H9 (cell line): ENCODE measurements around the gene JARID2. TPM values are rescaled to one million over a fixed set of nuclear protein-coding genes. Genes with fewer than 3 reads are reported as not detected.

Source experiments
- DNase-seq: peaks from one replicate; pipeline ENCODE4 v3.0.0-alpha.2; 2017
- H2AFZ ChIP-seq: one replicate; pipeline ENCODE4 v1.6.1; 2013; ENCODE audit warnings: mild to moderate bottlenecking, low read length, control low read depth, moderate library complexity
- H2AK5ac ChIP-seq: 2 replicates; pipeline ENCODE4 v1.6.1; 2013; ENCODE audit warnings: low read length, control low read depth, mixed read lengths; ENCODE audit not compliant: insufficient read length
- H2BK120ac ChIP-seq: one replicate; pipeline ENCODE4 v1.6.1; 2013; ENCODE audit warnings: low read depth, mild to moderate bottlenecking, low read length, control low read depth, inconsistent platforms; ENCODE audit not compliant: poor library complexity, severe bottlenecking
- H2BK12ac ChIP-seq: 2 replicates; pipeline ENCODE4 v1.6.1; 2013; ENCODE audit warnings: low read length, control low read depth, mixed read lengths, low read depth; ENCODE audit not compliant: insufficient read length
- H2BK15ac ChIP-seq: 2 replicates; pipeline ENCODE4 v1.6.1; 2013; ENCODE audit warnings: low read depth, low read length, control low read depth
- H2BK20ac ChIP-seq: one replicate; pipeline ENCODE4 v1.6.1; 2013; ENCODE audit warnings: low read depth, mild to moderate bottlenecking, low read length, control low read depth, inconsistent platforms; ENCODE audit not compliant: poor library complexity, severe bottlenecking
- H2BK5ac ChIP-seq: 2 replicates; pipeline ENCODE4 v1.6.1; 2013; ENCODE audit warnings: low read length, control low read depth, mixed read lengths; ENCODE audit not compliant: insufficient read length
- H3K14ac ChIP-seq: 2 replicates; pipeline ENCODE4 v1.6.1; 2013; ENCODE audit warnings: low read length, control low read depth; ENCODE audit not compliant: insufficient read depth
- H3K18ac ChIP-seq: 2 replicates; pipeline ENCODE4 v1.6.1; 2013; ENCODE audit warnings: low read depth, mild to moderate bottlenecking, mixed read lengths, low read length, control low read depth; ENCODE audit not compliant: insufficient read length
- H3K23ac ChIP-seq: 2 replicates; pipeline ENCODE4 v1.6.1; 2013; ENCODE audit warnings: low read length, control low read depth, mixed read lengths, low read depth; ENCODE audit not compliant: insufficient read length
- H3K23me2 ChIP-seq: 2 replicates; pipeline ENCODE4 v1.6.1; 2013; ENCODE audit warnings: low read depth, mild to moderate bottlenecking, mixed read lengths, low read length, control low read depth; ENCODE audit not compliant: insufficient read length, poor library complexity, severe bottlenecking
- H3K27ac ChIP-seq: 2 replicates; pipeline ENCODE4 v1.5.1; 2013; ENCODE audit warnings: low read length, control low read depth, mixed read lengths, low read depth; ENCODE audit not compliant: insufficient read length
- H3K27me3 ChIP-seq: 2 replicates; pipeline ENCODE4 v1.6.1; 2013; ENCODE audit warnings: low read length, control low read depth, inconsistent platforms; ENCODE audit not compliant: insufficient read depth
- H3K4ac ChIP-seq: 2 replicates; pipeline ENCODE4 v1.6.1; 2013; ENCODE audit warnings: low read depth, mild to moderate bottlenecking, control low read depth, inconsistent platforms, low read length, moderate library complexity
- H3K4me1 ChIP-seq: 2 replicates; pipeline ENCODE4 v1.6.1; 2013; ENCODE audit warnings: low read length, control low read depth, inconsistent platforms; ENCODE audit not compliant: insufficient read depth
- H3K4me2 ChIP-seq: 2 replicates; pipeline ENCODE4 v1.6.1; 2013; ENCODE audit warnings: low read length, control low read depth, mixed read lengths; ENCODE audit not compliant: insufficient read length, insufficient read depth
- H3K56ac ChIP-seq: 2 replicates; pipeline ENCODE4 v1.6.1; 2013; ENCODE audit warnings: low read depth, mild to moderate bottlenecking, mixed read lengths, low read length, control low read depth; ENCODE audit not compliant: insufficient read length
- H3K79me1 ChIP-seq: 2 replicates; pipeline ENCODE4 v1.6.1; 2013; ENCODE audit warnings: low read depth, mild to moderate bottlenecking, moderate library complexity, low read length, control low read depth, inconsistent platforms; ENCODE audit not compliant: insufficient read depth, poor library complexity, severe bottlenecking
- H3K79me2 ChIP-seq: 2 replicates; pipeline ENCODE4 v1.6.1; 2013; ENCODE audit warnings: low read length, control low read depth, inconsistent platforms; ENCODE audit not compliant: insufficient read depth
- H3K9ac ChIP-seq: 2 replicates; pipeline ENCODE4 v1.6.1; 2013; ENCODE audit warnings: low read length, control low read depth, mixed read lengths; ENCODE audit not compliant: insufficient read length; ENCODE audit errors: extremely low read depth
- H3K9me3 ChIP-seq: one replicate; pipeline ENCODE4 v1.6.1; 2013; ENCODE audit warnings: low read depth, low read length, inconsistent platforms; ENCODE audit not compliant: control insufficient read depth
- H3T11ph ChIP-seq: one replicate; pipeline ENCODE4 v1.6.1; 2013; ENCODE audit warnings: mild to moderate bottlenecking, low read length, control low read depth, inconsistent platforms
- H4K20me1 ChIP-seq: one replicate; pipeline ENCODE4 v1.6.1; 2013; ENCODE audit not compliant: control insufficient read depth, insufficient read length, insufficient read depth
- H4K5ac ChIP-seq: 2 replicates; pipeline ENCODE4 v1.6.1; 2013; ENCODE audit warnings: low read depth, mild to moderate bottlenecking, mixed read lengths, low read length, control low read depth; ENCODE audit not compliant: insufficient read length
- H4K8ac ChIP-seq: replicated peaks from 2 replicates; pipeline ENCODE4 v1.6.1; 2013; ENCODE audit warnings: low read length, control low read depth, mixed read lengths, low read depth; ENCODE audit not compliant: insufficient read length
- H4K91ac ChIP-seq: 2 replicates; pipeline ENCODE4 v1.6.1; 2013; ENCODE audit warnings: low read depth, mild to moderate bottlenecking, moderate library complexity, mixed read lengths, low read length, control low read depth; ENCODE audit not compliant: insufficient read length
- H3K27ac Mint-ChIP-seq, 3 experiments: 2 replicates in 2 of 3; 3 replicates in 1 of 3; pipeline ENCODE4 v1.8.0; 2020 to 2021; ENCODE audit warnings: mixed read lengths in 3 of 3, mild to moderate bottlenecking in 1 of 3, moderate library complexity in 1 of 3
- H3K27me3 Mint-ChIP-seq: 2 replicates; pipeline ENCODE4 v1.8.0; 2021; ENCODE audit warnings: low read depth, mild to moderate bottlenecking, moderate library complexity, mixed read lengths
- H3K36me3 Mint-ChIP-seq, 3 experiments: 2 replicates in 2 of 3; 3 replicates in 1 of 3; pipeline ENCODE4 v1.8.0; 2020 to 2021; ENCODE audit warnings: low read depth in 3 of 3, mixed read lengths in 3 of 3; ENCODE audit not compliant: insufficient read depth in 1 of 3
- H3K4me1 Mint-ChIP-seq, 2 experiments: 2 replicates each; pipeline ENCODE4 v1.8.0; 2020; ENCODE audit warnings: mixed read lengths in 2 of 2
- H3K4me3 Mint-ChIP-seq, 2 experiments: 2 replicates in 1 of 2; 3 replicates in 1 of 2; pipeline ENCODE4 v1.8.0; 2020 to 2021; ENCODE audit warnings: mild to moderate bottlenecking in 2 of 2, mixed read lengths in 2 of 2, moderate library complexity in 1 of 2
- H3K9me3 Mint-ChIP-seq, 2 experiments: 2 replicates in 1 of 2; 3 replicates in 1 of 2; pipeline ENCODE4 v1.8.0; 2020; ENCODE audit warnings: mild to moderate bottlenecking in 2 of 2, mixed read lengths in 2 of 2, moderate library complexity in 1 of 2
- CTCF ChIP-seq: fragments of 200-600 bp; sonication (generic); conservative IDR thresholded peaks from 3 replicates; pipeline ENCODE4 v1.8.0; 2021; ENCODE audit warnings: antibody characterized with exemption, mild to moderate bottlenecking
- WGBS: extraction: QIAGEN DNeasy Blood & Tissue Kit; methylation state at CpG from one replicate; pipeline ENCODE4 v1.1.7; 2013; ENCODE audit warnings: missing lambda C conversion rate, low lambda C conversion rate, mixed read lengths; ENCODE audit not compliant: insufficient read length; ENCODE audit errors: extremely low coverage; 5-methylcytosine and 5-hydroxymethylcytosine counted together
- total RNA-seq: library from RNA; stranded (reverse); gene quantifications from 2 replicates; pipeline ENCODE4 v1.2.1, GENCODE V29; 2021

JARID2 gene
- total RNA-seq, 1 experiment from 2014 or later = 174 TPM

- no peaks in the 10 kb centered on the region for H3K79me1 ChIP-seq
- H3K23me2 ChIP-seq = no peaks in the 10 kb centered on the region
- H3K56ac ChIP-seq = no peak overlapping the region
- H3K4me2 ChIP-seq = no peak overlapping the region
- no peaks in the 10 kb centered on the region for H3K79me2 ChIP-seq
- H4K8ac ChIP-seq = no peak overlapping the region
- H4K5ac ChIP-seq = no peak overlapping the region
- no peak overlapping the region for H3K23ac ChIP-seq
- no peak for DNase-seq
- Mint-ChIP-seq H3K36me3 (peaks cover 29 to 67% (median 62%) of the 10 kb centered on the region in 3 experiments), H3K9me3 (peaks cover 12 to 36% of the 10 kb centered on the region in 2 experiments), H3K27me3 (peaks cover 8% of the 10 kb centered on the region), H3K4me1 (peaks cover 0 to 11% of the 10 kb centered on the region in 2 experiments; a peak in 2 of 4 replicates), H3K27ac (no peak overlapping the region), H3K4me3 (no peak overlapping the region)
- H2BK20ac ChIP-seq = no peak overlapping the region
- H2BK15ac ChIP-seq = no peak overlapping the region
- no peak overlapping the region for H2AFZ ChIP-seq
- no CpG with 5 or more reads among the region's 9 CpGs for WGBS
- H2AK5ac ChIP-seq = no peak overlapping the region
- H2BK12ac ChIP-seq = no peak overlapping the region
- no peaks in the 10 kb centered on the region for H3K27me3 ChIP-seq
- H3K4me1 ChIP-seq = no peaks in the 10 kb centered on the region
- H3K4ac ChIP-seq = no peak overlapping the region
- H3K18ac ChIP-seq = no peak overlapping the region
- TF ChIP-seq CTCF = no peak
- no peak overlapping the region for H3K27ac ChIP-seq
- H3K9me3 ChIP-seq = peaks cover 13% of the 10 kb centered on the region
- no peak overlapping the region for H3T11ph ChIP-seq
- no peak overlapping the region for H4K91ac ChIP-seq
- no peak overlapping the region for H3K9ac ChIP-seq
- no peak overlapping the region for H2BK5ac ChIP-seq
- H4K20me1 ChIP-seq = peaks cover 2% of the 10 kb centered on the region
- no peak overlapping the region for H2BK120ac ChIP-seq
- no peak overlapping the region for H3K14ac ChIP-seq
Observed at GRCh38 chr6:15528870-15529269, 283.0 kb downstream of the JARID2 start.
